Thoracic aorta (tissue), 2 donors: ENCODE data around the gene KRT13. TPM values are rescaled to one million over a fixed set of nuclear protein-coding genes. Genes with fewer than 3 reads are reported as not detected.

Experiments
- ATAC-seq: fragments of 150-250 bp; one replicate; pipeline ENCODE4 v1.8.0; 2017; ENCODE audit warnings: low read depth; ENCODE audit not compliant: insufficient number of reproducible peaks, low FRiP score
- DNase-seq: peaks from one replicate; pipeline ENCODE4 v3.0.0-alpha.2; 2020; ENCODE audit warnings: low spot score
- H3K27ac ChIP-seq, 2 donors: fragments of 200-600 bp; sonication (generic); 1 replicate in 1 of 2; 2 replicates in 1 of 2; pipeline ENCODE4 v1.5.1; 2016; ENCODE audit warnings: mild to moderate bottlenecking in 2 of 2, moderate library complexity in 2 of 2
- H3K27me3 ChIP-seq: fragments of 200-600 bp; sonication (generic); replicated peaks from 2 replicates; pipeline ENCODE4 v1.6.0; 2016; ENCODE audit warnings: mild to moderate bottlenecking; ENCODE audit not compliant: insufficient read depth
- H3K36me3 ChIP-seq: fragments of 200-600 bp; sonication (generic); one replicate; pipeline ENCODE4 v1.5.1; 2016
- H3K4me1 ChIP-seq, 2 donors: fragments of 200-600 bp; sonication (generic); 1 replicate in 1 of 2; 2 replicates in 1 of 2; pipeline versions ENCODE4 v1.5.1 to v1.6.0; 2016; ENCODE audit warnings: low read depth in 2 of 2, mild to moderate bottlenecking in 1 of 2; ENCODE audit not compliant: control insufficient read depth in 1 of 2
- H3K4me3 ChIP-seq: fragments of 200-600 bp; sonication (generic); 2 replicates; pipeline ENCODE4 v1.5.1; 2016; ENCODE audit warnings: mild to moderate bottlenecking
- H3K9me3 ChIP-seq: fragments of 200-600 bp; sonication (generic); 2 replicates; pipeline ENCODE4 v1.5.1; 2016
- total RNA-seq, 2 donors: library from RNA; depleted of rRNA; stranded (reverse); fragments of >200 nt; gene quantifications; one replicate each; pipeline versions ENCODE4 v1.1.0 to v1.2.3, GENCODE V29; 2016
- TF ChIP-seq, protein P1 (sequence below): fragments of 200-600 bp; sonication (generic); IDR thresholded peaks from one replicate; pipeline ENCODE4 v1.5.1; 2019; ENCODE audit warnings: antibody characterized with exemption

The KRT13 gene
- total RNA-seq, 2 donors from 2014 or later = 1.4 TPM; not detected in 1

DNA sequence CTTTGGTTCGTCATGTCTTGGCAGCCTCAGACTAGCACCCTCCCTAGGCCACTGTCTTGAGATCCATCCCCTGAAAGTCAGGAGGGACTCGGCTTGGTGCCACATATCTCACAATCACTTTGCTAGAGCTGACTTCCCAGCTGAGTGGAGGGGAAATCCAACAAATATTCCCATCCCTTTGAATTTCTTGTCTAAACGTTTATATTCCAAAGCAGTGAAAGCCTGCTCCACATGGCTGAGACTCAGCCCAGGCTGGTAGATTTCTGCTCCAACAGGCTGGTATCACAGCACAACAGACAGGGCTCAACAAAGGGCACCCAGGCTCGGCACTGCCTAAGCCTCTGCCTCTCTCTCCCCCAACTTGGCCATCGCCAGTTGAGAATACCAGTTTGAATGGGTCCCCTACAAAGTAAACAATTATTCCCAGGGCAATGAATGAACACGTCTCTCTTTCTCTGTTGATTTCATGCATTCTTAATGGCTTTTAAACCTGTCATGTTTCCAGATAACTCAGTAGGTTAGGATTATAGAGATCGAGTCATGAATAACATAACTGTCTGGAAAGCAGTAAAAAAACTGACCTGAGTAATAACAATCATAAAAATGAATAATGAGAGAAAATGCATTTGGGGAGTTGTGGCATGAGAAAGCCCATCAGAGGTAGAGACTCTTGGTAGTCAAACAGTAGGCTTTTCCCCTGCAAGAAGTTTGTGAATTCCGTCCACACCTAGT lies 1.0 kb downstream of the KRT13 start:
- DNase-seq (no peak), ATAC-seq (no peak)
- Histone ChIP-seq H3K9me3 (no peaks in the 10 kb centered on the region), H3K27ac (no peak overlapping the region), H3K4me3 (no peak overlapping the region), H3K36me3 (no peaks in the 10 kb centered on the region), H3K4me1 (no peaks in the 10 kb centered on the region), H3K27me3 (no peaks in the 10 kb centered on the region)
- TF ChIP-seq, protein P1, sequence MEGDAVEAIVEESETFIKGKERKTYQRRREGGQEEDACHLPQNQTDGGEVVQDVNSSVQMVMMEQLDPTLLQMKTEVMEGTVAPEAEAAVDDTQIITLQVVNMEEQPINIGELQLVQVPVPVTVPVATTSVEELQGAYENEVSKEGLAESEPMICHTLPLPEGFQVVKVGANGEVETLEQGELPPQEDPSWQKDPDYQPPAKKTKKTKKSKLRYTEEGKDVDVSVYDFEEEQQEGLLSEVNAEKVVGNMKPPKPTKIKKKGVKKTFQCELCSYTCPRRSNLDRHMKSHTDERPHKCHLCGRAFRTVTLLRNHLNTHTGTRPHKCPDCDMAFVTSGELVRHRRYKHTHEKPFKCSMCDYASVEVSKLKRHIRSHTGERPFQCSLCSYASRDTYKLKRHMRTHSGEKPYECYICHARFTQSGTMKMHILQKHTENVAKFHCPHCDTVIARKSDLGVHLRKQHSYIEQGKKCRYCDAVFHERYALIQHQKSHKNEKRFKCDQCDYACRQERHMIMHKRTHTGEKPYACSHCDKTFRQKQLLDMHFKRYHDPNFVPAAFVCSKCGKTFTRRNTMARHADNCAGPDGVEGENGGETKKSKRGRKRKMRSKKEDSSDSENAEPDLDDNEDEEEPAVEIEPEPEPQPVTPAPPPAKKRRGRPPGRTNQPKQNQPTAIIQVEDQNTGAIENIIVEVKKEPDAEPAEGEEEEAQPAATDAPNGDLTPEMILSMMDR = no peak

DNA sequence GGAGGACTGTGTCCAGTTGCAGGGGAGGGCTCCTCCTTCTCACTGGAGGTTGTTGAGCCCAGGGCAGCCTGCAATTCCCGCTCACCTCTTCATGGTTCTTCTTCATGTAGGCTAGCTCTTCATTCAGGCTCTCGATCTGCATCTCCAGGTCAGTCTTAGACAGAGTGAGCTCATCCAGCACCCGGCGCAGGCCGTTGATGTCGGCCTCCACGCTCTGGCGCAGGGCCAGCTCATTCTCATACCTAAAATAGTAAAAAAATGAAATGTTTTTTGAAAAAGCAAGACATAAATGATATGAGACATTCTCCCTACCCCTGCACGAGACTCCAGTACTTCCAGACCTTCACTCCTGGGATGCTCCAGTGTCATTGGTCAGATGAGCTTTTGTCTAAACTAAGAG lies 2.2 kb downstream of the KRT13 start:
- TF ChIP-seq, protein P1 = no peak
- ATAC-seq = no peak

DNA sequence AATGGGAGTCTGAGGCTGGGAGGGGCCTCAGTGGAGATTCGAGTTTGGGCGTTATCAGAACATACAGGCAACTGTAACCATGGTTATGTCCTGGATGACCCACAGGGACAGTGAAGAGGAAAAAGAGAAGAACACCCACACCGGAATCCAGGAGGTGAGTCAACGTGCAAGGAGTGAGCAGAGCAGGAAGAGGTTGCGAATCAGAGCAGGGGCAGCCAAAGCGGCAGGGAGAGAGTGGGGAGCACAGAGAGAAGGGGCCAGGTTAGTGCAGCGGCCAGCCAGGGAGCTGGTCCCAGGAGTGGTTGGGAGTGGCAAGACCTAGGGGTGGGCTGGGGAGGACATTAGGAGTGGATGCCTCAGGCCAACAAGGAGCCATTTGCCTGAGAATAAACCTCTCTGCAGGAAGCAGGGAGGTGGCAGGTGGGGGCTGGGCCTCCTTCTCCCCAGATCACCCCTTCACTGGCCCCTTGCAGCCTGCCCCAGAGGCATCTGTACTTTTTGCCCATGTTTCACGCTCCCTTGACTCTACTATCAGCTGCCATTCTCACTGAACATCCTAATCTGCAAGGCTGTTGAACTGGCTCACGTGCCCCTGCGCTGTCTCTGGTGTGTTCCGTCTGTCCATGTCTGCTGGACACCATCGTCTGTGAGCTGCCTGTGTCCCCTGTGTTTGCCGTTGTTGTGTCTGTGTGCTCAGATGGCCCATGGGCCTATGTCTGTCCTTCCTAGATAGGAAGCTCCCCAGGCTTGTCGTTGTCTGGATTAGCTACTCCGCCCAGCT lies 5.1 kb downstream of the KRT13 start:
- no peak overlapping the region for H3K27ac ChIP-seq
- H3K9me3 ChIP-seq = no peaks in the 10 kb centered on the region
- no peak for DNase-seq
- ATAC-seq = no peak
- no peaks in the 10 kb centered on the region for H3K27me3 ChIP-seq
- H3K4me1 ChIP-seq = no peaks in the 10 kb centered on the region
- no peaks in the 10 kb centered on the region for H3K36me3 ChIP-seq
- TF ChIP-seq, protein P1 = no peak
- H3K4me3 ChIP-seq = no peak overlapping the region

More for the DNA sequence above, 2.2 kb downstream of the KRT13 start:
- Histone ChIP-seq H3K4me1 (no peaks in the 10 kb centered on the region), H3K36me3 (no peaks in the 10 kb centered on the region), H3K4me3 (no peak overlapping the region), H3K27me3 (no peaks in the 10 kb centered on the region), H3K9me3 (no peaks in the 10 kb centered on the region), H3K27ac (no peak overlapping the region)
- no peak for DNase-seq

DNA sequence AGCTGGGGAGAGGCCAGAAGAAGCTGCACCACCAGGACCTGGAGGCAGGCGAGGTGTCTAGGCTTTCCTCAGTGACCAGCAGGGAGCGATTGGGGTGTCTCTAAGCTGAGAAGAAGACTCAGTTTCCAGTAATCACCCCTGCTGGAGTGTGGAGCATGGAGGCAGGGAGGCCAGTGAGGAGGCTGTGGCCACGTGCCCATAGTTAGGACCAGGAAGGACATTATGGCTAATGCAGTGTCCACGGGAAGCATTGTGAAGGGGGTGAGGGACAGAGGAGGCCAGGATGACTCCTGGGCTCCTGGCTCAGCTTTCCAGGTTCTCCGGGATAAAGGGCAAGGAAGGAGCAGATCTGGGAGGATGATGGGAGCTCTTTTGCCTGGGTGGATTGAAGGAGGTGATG lies 5.7 kb downstream of the KRT13 start:
- Histone ChIP-seq H3K36me3 (no peaks in the 10 kb centered on the region), H3K9me3 (no peaks in the 10 kb centered on the region), H3K4me1 (no peaks in the 10 kb centered on the region), H3K27ac (no peak overlapping the region), H3K4me3 (no peak overlapping the region), H3K27me3 (no peaks in the 10 kb centered on the region)
- TF ChIP-seq, protein P1 = no peak
- ATAC-seq (no peak), DNase-seq (no peak)

DNA sequence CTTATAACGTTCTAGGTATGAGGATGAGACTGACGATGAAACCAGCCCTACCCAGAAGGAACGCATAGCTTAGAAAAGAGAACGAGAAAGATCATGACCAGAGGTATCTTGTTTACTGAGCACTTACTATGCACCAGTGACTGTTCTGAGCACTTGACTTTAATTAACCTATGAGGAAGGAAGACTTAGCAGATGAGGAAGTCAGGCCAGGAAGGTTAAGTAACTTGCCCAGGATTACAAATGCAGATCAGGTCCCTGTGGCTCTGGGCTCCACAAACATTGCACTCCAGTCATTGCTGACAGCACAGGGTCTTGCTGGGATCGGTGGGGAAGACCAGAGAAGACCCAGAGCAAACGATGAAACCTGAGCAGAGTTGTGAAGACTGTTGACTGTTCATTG lies 7.1 kb downstream of the KRT13 start:
- Histone ChIP-seq H3K27me3 (no peaks in the 10 kb centered on the region), H3K9me3 (no peaks in the 10 kb centered on the region), H3K4me3 (no peak overlapping the region), H3K4me1 (peaks cover 0 to 2% of the 10 kb centered on the region in 2 donors), H3K27ac (no peak overlapping the region), H3K36me3 (no peaks in the 10 kb centered on the region)
- DNase-seq (no peak), ATAC-seq (no peak)
- TF ChIP-seq, protein P1 = no peak
